HG03025 (cell line): ENCODE results near the gene GABPB1.
A peak's percentile ranks its signal among the peaks of the same experiment; 100 is the strongest.

Experiments used
- ATAC-seq: cut with Tn5 transposase; IDR thresholded peaks from one replicate; pipeline ENCODE4 v1.9.1; 2021; ENCODE audit warnings: mild to moderate bottlenecking, moderate library complexity; ENCODE audit not compliant: unreplicated experiment, low FRiP score

The GABPB1 gene

GRCh38 chr15:50247819-50248655 lies 107.0 kb downstream of the GABPB1 start:
- peak; percentile 93 for ATAC-seq

GRCh38 chr15:50246631-50247030 lies 108.4 kb downstream of the GABPB1 start:
- no peak for ATAC-seq

GRCh38 chr15:50244959-50245624 lies 109.9 kb downstream of the GABPB1 start:
- ATAC-seq: no peak

GRCh38 chr15:50244153-50244552 lies 110.8 kb downstream of the GABPB1 start:
- no peak for ATAC-seq

- no peak for ATAC-seq
Observed at GRCh38 chr15:50241684-50242450, 113.1 kb downstream of the GABPB1 start.

- no peak for ATAC-seq
Observed at GRCh38 chr15:50238255-50238654, 116.7 kb downstream of the GABPB1 start.

GRCh38 chr15:50236433-50236832 lies 118.6 kb downstream of the GABPB1 start:
- ATAC-seq: no peak

- no peak for ATAC-seq
Observed at GRCh38 chr15:50235794-50236193, 119.2 kb downstream of the GABPB1 start.

- ATAC-seq: no peak
Observed at GRCh38 chr15:50234764-50235163, 120.2 kb downstream of the GABPB1 start.

- no peak for ATAC-seq
Observed at GRCh38 chr15:50233192-50233736, 121.7 kb downstream of the GABPB1 start.

- no peak for ATAC-seq
Observed at GRCh38 chr15:50232791-50233190, 122.2 kb downstream of the GABPB1 start.

GRCh38 chr15:50231761-50232160 lies 123.2 kb downstream of the GABPB1 start:
- ATAC-seq: no peak

GRCh38 chr15:50229336-50229735 lies 125.7 kb downstream of the GABPB1 start:
- no peak for ATAC-seq

- no peak for ATAC-seq
Observed at GRCh38 chr15:50228866-50229265, 126.1 kb downstream of the GABPB1 start.

- ATAC-seq: no peak
Observed at GRCh38 chr15:50227076-50227475, 127.9 kb downstream of the GABPB1 start.

GRCh38 chr15:50225938-50226337 lies 129.1 kb downstream of the GABPB1 start:
- no peak for ATAC-seq
